ENCODE results near the gene MARK4. TPM values are rescaled to one million over a fixed set of nuclear protein-coding genes. Genes with fewer than 3 reads are reported as not detected.
"Not testable (repeated sequence)": the region's sequence is repeated elsewhere in the genome, so short reads cannot be mapped to it uniquely, and the experiment has no call there.

Gene MARK4
- total RNA-seq, 2 experiments from 2014 or later, result 24.8 to 26.1 TPM

- no peak overlapping the region for H3K4me3 Mint-ChIP-seq
These were observed 16.2 kb downstream of the MARK4 start for GRCh38 chr19:45267296-45267695.

GRCh38 chr19:45269939-45270338 lies 18.9 kb downstream of the MARK4 start:
- H3K36me3 Mint-ChIP-seq; H3K27me3 Mint-ChIP-seq; DNase-seq; H3K4me1 Mint-ChIP-seq; H3K27ac Mint-ChIP-seq; ATAC-seq (ENCODE audit: low read depth); H3K4me3 Mint-ChIP-seq; POLR2A ChIA-PET; H3K9me3 Mint-ChIP-seq: not testable (repeated sequence)

More at GRCh38 chr19:45267296-45267695, 16.2 kb downstream of the MARK4 start:
- Mint-ChIP-seq H3K4me1 (no peaks in the 10 kb centered on the region), H3K27ac (no peak overlapping the region), H3K36me3 (peaks cover 1% of the 10 kb centered on the region), H3K27me3 (no peaks in the 10 kb centered on the region), H3K9me3 (no peaks in the 10 kb centered on the region)
- DNase-seq (no peak), ATAC-seq (ENCODE audit: low read depth) (no peak)
- POLR2A ChIA-PET, result no interaction called here

GRCh38 chr19:45271098-45271734 lies 20.1 kb downstream of the MARK4 start:
- no peak overlapping the region for H3K27ac Mint-ChIP-seq
- H3K4me1 Mint-ChIP-seq, result no peaks in the 10 kb centered on the region
- no peaks in the 10 kb centered on the region for H3K9me3 Mint-ChIP-seq
- no peaks in the 10 kb centered on the region for H3K27me3 Mint-ChIP-seq
- POLR2A ChIA-PET, result no interaction called here
- no peak overlapping the region for H3K4me3 Mint-ChIP-seq
- DNase-seq (no peak), ATAC-seq (ENCODE audit: low read depth) (no peak)
- peaks cover under 1% of the 10 kb centered on the region for H3K36me3 Mint-ChIP-seq

- POLR2A ChIA-PET, result no interaction called here
- no peaks in the 10 kb centered on the region for H3K9me3 Mint-ChIP-seq
- no peaks in the 10 kb centered on the region for H3K27me3 Mint-ChIP-seq
- DNase-seq, result no peak
- no peak overlapping the region for H3K4me3 Mint-ChIP-seq
- H3K27ac Mint-ChIP-seq, result no peak overlapping the region
- no peaks in the 10 kb centered on the region for H3K4me1 Mint-ChIP-seq
- H3K36me3 Mint-ChIP-seq, result peaks cover 1% of the 10 kb centered on the region
- no peak for ATAC-seq (ENCODE audit: low read depth)
These were observed 20.7 kb downstream of the MARK4 start for GRCh38 chr19:45271735-45272108.

- H3K4me3 Mint-ChIP-seq, result no peak overlapping the region
- ATAC-seq (ENCODE audit: low read depth), result no peak
- H3K36me3 Mint-ChIP-seq, result peaks cover 1% of the 10 kb centered on the region
- no peaks in the 10 kb centered on the region for H3K27me3 Mint-ChIP-seq
- H3K27ac Mint-ChIP-seq, result no peak overlapping the region
- no peaks in the 10 kb centered on the region for H3K9me3 Mint-ChIP-seq
- DNase-seq, result no peak
- H3K4me1 Mint-ChIP-seq, result no peaks in the 10 kb centered on the region
- POLR2A ChIA-PET, result no interaction called here
These were observed 22.4 kb downstream of the MARK4 start for GRCh38 chr19:45273521-45273855.

GRCh38 chr19:45275370-45275971 lies 24.4 kb downstream of the MARK4 start:
- DNase-seq, result no peak
- no peaks in the 10 kb centered on the region for H3K9me3 Mint-ChIP-seq
- POLR2A ChIA-PET, result no interaction called here
- no peak overlapping the region for H3K27ac Mint-ChIP-seq
- peaks cover 4% of the 10 kb centered on the region for H3K36me3 Mint-ChIP-seq
- H3K4me3 Mint-ChIP-seq, result no peak overlapping the region
- no peaks in the 10 kb centered on the region for H3K27me3 Mint-ChIP-seq
- no peaks in the 10 kb centered on the region for H3K4me1 Mint-ChIP-seq
- ATAC-seq (ENCODE audit: low read depth), result no peak

- no peaks in the 10 kb centered on the region for H3K4me1 Mint-ChIP-seq
- POLR2A ChIA-PET, result no interaction called here
- ATAC-seq (ENCODE audit: low read depth), result no peak
- peaks cover 4% of the 10 kb centered on the region for H3K36me3 Mint-ChIP-seq
- H3K9me3 Mint-ChIP-seq, result no peaks in the 10 kb centered on the region
- no peak overlapping the region for H3K27ac Mint-ChIP-seq
- no peak for DNase-seq
- no peaks in the 10 kb centered on the region for H3K27me3 Mint-ChIP-seq
- no peak overlapping the region for H3K4me3 Mint-ChIP-seq
These were observed 25.2 kb downstream of the MARK4 start for GRCh38 chr19:45276284-45276687.

GRCh38 chr19:45278087-45278486 lies 27.0 kb downstream of the MARK4 start:
- H3K36me3 Mint-ChIP-seq, result peaks cover 6% of the 10 kb centered on the region
- POLR2A ChIA-PET, result no interaction called here
- no peak overlapping the region for H3K27ac Mint-ChIP-seq
- no peaks in the 10 kb centered on the region for H3K9me3 Mint-ChIP-seq
- no peak for DNase-seq
- no peaks in the 10 kb centered on the region for H3K27me3 Mint-ChIP-seq
- no peak overlapping the region for H3K4me3 Mint-ChIP-seq
- no peaks in the 10 kb centered on the region for H3K4me1 Mint-ChIP-seq
- ATAC-seq (ENCODE audit: low read depth), result no peak

GRCh38 chr19:45279587-45280192 lies 28.6 kb downstream of the MARK4 start:
- no peaks in the 10 kb centered on the region for H3K9me3 Mint-ChIP-seq
- H3K4me3 Mint-ChIP-seq, result no peak overlapping the region
- H3K27ac Mint-ChIP-seq, result no peak overlapping the region
- no peaks in the 10 kb centered on the region for H3K4me1 Mint-ChIP-seq
- POLR2A ChIA-PET, result no interaction called here
- peaks cover 13% of the 10 kb centered on the region for H3K36me3 Mint-ChIP-seq
- no peaks in the 10 kb centered on the region for H3K27me3 Mint-ChIP-seq
- ATAC-seq (ENCODE audit: low read depth) (no peak), DNase-seq (no peak)

- no peaks in the 10 kb centered on the region for H3K27me3 Mint-ChIP-seq
- H3K36me3 Mint-ChIP-seq, result peaks cover 13% of the 10 kb centered on the region
- ATAC-seq (ENCODE audit: low read depth) (no peak), DNase-seq (no peak)
- H3K4me3 Mint-ChIP-seq, result no peak overlapping the region
- POLR2A ChIA-PET, result no interaction called here
- no peaks in the 10 kb centered on the region for H3K9me3 Mint-ChIP-seq
- H3K27ac Mint-ChIP-seq, result no peak overlapping the region
- H3K4me1 Mint-ChIP-seq, result no peaks in the 10 kb centered on the region
These were observed 29.4 kb downstream of the MARK4 start for GRCh38 chr19:45280471-45280961.

- POLR2A ChIA-PET, result no interaction called here
- ATAC-seq (ENCODE audit: low read depth), result no peak
These were observed 32.5 kb downstream of the MARK4 start for GRCh38 chr19:45283443-45284033.

GRCh38 chr19:45290381-45290931 lies 39.4 kb downstream of the MARK4 start:
- no peaks in the 10 kb centered on the region for H3K4me1 Mint-ChIP-seq
- no peak for ATAC-seq (ENCODE audit: low read depth)
- peaks cover 12% of the 10 kb centered on the region for H3K36me3 Mint-ChIP-seq
- DNase-seq, result no peak
- H3K27me3 Mint-ChIP-seq, result no peaks in the 10 kb centered on the region
- POLR2A ChIA-PET, result no interaction called here
- no peaks in the 10 kb centered on the region for H3K9me3 Mint-ChIP-seq
- H3K27ac Mint-ChIP-seq, result no peak overlapping the region
- H3K4me3 Mint-ChIP-seq, result no peak overlapping the region

More at GRCh38 chr19:45283443-45284033, 32.5 kb downstream of the MARK4 start:
- DNase-seq, result no peak
- Mint-ChIP-seq H3K4me1 (no peaks in the 10 kb centered on the region), H3K27me3 (no peaks in the 10 kb centered on the region), H3K4me3 (no peak overlapping the region), H3K36me3 (peaks cover 15% of the 10 kb centered on the region), H3K9me3 (no peaks in the 10 kb centered on the region), H3K27ac (peak overlapping the region; percentile 28)

GRCh38 chr19:45291834-45292233 lies 40.8 kb downstream of the MARK4 start:
- H3K4me1 Mint-ChIP-seq, result no peaks in the 10 kb centered on the region
- H3K9me3 Mint-ChIP-seq, result no peaks in the 10 kb centered on the region
- no peak overlapping the region for H3K4me3 Mint-ChIP-seq
- ATAC-seq (ENCODE audit: low read depth), result no peak
- peaks cover 9% of the 10 kb centered on the region for H3K36me3 Mint-ChIP-seq
- no peaks in the 10 kb centered on the region for H3K27me3 Mint-ChIP-seq
- no peak for DNase-seq
- POLR2A ChIA-PET, result no interaction called here
- H3K27ac Mint-ChIP-seq, result no peak overlapping the region

GRCh38 chr19:45293682-45294081 lies 42.6 kb downstream of the MARK4 start:
- Mint-ChIP-seq H3K4me1 (no peaks in the 10 kb centered on the region), H3K9me3 (no peaks in the 10 kb centered on the region), H3K27ac (no peak overlapping the region), H3K27me3 (no peaks in the 10 kb centered on the region), H3K36me3 (peaks cover 8% of the 10 kb centered on the region), H3K4me3 (no peak overlapping the region)
- ATAC-seq (ENCODE audit: low read depth) (no peak), DNase-seq (no peak)
- POLR2A ChIA-PET, result no interaction called here
